Central memory CD8-positive, alpha-beta T cell (primary cell): Measurements from ENCODE around the gene PAGE5.

Experiments used
- ATAC-seq: fragments of 150-1000 bp; cut with Tn5 transposase; replicated peaks from 2 replicates; pipeline ENCODE4 v1.10.0; 2022; ENCODE audit warnings: mild to moderate bottlenecking, moderate FRiP score, moderate number of reproducible peaks; ENCODE audit not compliant: poor library complexity, severe bottlenecking; ENCODE audit errors: extremely low read depth
- DNase-seq, 2 donors: peaks; one replicate each; pipeline ENCODE4 v3.0.0; 2021; ENCODE audit warnings: low spot score in 2 of 2
- H3K27ac Mint-ChIP-seq: one replicate; pipeline ENCODE4 v1.8.0; 2022; ENCODE audit warnings: low read depth, mild to moderate bottlenecking, moderate library complexity, mixed read lengths
- H3K27me3 Mint-ChIP-seq: one replicate; pipeline ENCODE4 v1.8.0; 2022; ENCODE audit warnings: mixed read lengths
- H3K36me3 Mint-ChIP-seq: one replicate; pipeline ENCODE4 v1.8.0; 2022; ENCODE audit warnings: mild to moderate bottlenecking, moderate library complexity, mixed read lengths; ENCODE audit not compliant: insufficient read depth
- H3K4me1 Mint-ChIP-seq: one replicate; pipeline ENCODE4 v1.8.0; 2022; ENCODE audit warnings: mixed read lengths
- H3K4me3 Mint-ChIP-seq: one replicate; pipeline ENCODE4 v1.8.0; 2022; ENCODE audit warnings: mild to moderate bottlenecking, moderate library complexity, mixed read lengths
- H3K9me3 Mint-ChIP-seq: one replicate; pipeline ENCODE4 v1.8.0; 2022; ENCODE audit warnings: mixed read lengths

Gene PAGE5, protein sequence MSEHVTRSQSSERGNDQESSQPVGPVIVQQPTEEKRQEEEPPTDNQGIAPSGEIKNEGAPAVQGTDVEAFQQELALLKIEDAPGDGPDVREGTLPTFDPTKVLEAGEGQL

DNA sequence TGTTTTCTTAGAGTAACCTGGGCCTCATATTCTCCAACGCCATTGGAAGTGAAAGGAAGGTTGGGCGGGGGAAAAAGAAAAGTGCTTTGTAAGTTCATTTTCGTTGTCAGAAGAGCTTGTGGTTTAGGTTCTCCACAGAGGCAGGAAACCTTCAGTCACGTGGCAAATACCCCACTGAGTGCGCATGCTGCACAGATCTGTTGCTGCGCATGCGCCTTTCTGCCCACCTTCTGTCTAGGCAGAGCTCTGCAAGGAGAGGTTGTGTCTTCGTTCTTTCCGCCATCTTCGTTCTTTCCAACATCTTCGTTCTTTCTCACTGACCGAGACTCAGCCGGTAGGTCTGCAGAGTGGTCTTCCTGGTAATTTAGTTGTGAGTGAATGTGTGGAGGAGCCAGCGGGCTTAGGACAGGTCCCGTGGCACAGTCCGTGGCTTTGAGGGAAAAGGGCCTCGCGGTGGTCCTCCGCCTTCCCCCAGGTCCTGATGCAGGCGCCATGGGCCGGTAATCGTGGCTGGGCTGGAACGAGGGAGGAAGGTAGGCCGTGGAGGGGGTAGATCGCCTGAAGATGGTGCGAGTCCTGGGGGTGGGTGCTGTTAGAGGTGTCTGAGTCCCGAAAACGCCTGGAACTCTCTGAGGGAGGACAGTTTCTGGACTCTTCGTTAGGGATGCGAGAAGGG is at the start of gene PAGE5:
TSS of gene PAGE5 (plus strand) at position 228 of the 676 bp plus-strand sequence. CDS start 1,037 bp downstream, outside the sequence.
- no peak for DNase-seq
- Mint-ChIP-seq H3K4me3 (no peak within 1 kb of the TSS), H3K27me3 (peaks cover 11% of the 10 kb centered on the region), H3K9me3 (no peaks in the 10 kb centered on the region), H3K4me1 (no peaks in the 10 kb centered on the region), H3K36me3 (no peaks in the 10 kb centered on the region), H3K27ac (no peak within 1 kb of the TSS)
- ATAC-seq = no peak

DNA sequence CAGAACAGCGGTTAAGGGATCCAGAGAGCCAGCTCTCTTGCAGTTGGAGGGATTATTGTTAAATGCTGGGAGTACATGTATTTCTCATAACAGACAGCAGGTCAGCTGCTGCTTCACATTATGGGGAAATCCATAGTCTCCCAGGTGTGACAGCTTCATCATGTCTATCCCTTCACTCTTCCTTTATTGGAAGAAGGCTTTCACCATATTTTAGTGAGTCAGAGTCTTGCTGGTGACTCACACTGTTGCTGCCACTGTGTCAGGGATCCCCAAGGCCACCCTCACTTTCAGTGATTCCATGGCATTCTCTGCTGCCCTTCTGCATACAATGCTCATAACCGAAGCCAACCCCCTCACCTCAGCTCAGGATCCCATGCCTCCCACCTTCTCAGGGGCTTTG is 32.9 kb upstream of the PAGE5 start:
- peaks cover 2% of the 10 kb centered on the region for H3K36me3 Mint-ChIP-seq
- no peak overlapping the region for H3K4me3 Mint-ChIP-seq
- no peak for DNase-seq
- no peaks in the 10 kb centered on the region for H3K4me1 Mint-ChIP-seq
- peaks cover 14% of the 10 kb centered on the region for H3K27me3 Mint-ChIP-seq
- no peak for ATAC-seq
- no peaks in the 10 kb centered on the region for H3K9me3 Mint-ChIP-seq
- H3K27ac Mint-ChIP-seq = no peak overlapping the region

DNA sequence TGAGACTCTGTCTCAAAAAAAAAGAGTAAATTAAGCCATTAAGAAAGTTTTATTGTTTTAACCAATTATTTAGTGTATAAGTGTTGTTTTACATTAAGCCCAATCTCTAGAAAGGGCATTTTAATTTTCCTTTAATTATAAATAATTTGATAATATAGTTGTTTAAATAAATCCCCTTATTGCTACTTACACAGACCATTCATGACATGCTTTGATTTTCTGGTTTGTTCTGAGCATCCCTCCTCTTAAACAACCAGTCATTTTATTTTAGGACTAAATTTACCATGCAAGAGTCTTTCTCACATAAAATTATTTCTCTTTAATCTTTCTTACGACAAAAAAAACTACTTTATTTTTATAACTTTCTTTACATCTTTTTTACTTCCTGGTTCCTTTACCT is 23.5 kb upstream of the PAGE5 start:
- no peaks in the 10 kb centered on the region for H3K4me1 Mint-ChIP-seq
- H3K9me3 Mint-ChIP-seq = no peaks in the 10 kb centered on the region
- H3K4me3 Mint-ChIP-seq = no peak overlapping the region
- no peaks in the 10 kb centered on the region for H3K27me3 Mint-ChIP-seq
- no peak for ATAC-seq
- no peak overlapping the region for H3K27ac Mint-ChIP-seq
- no peak for DNase-seq
- H3K36me3 Mint-ChIP-seq = peaks cover 3% of the 10 kb centered on the region

DNA sequence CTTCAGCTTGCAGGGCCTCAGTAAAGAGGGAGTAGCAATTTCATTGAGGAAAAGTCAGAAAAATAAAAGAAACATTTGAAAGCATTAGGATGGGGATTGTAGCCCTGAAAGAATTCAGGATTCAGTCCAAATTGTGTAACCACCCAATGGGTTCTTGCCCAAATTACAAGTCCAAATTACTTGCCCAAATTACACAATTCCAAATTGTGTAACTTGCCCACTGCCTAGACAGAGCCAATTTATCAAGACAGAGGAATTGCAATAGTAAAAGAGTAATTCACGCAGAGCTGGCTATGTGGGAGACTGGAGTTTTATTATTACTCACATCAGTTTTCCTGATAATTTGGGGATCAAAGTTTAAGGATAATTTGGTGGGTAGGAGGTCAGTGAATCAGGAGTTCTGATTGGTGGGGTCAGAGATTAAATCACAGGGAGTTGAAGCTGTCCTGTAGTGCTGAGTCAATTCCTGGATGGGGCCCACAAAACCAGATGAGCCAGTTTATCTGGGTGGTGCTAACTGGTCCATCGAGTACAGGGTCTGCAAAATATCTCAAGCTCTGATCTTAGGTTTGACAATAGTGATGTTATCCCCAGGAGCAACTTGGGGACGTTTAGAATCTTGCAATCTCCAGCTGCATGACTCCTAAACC is 18.1 kb upstream of the PAGE5 start:
- Mint-ChIP-seq H3K27me3 (peaks cover 9% of the 10 kb centered on the region), H3K4me1 (no peaks in the 10 kb centered on the region), H3K4me3 (no peak overlapping the region), H3K27ac (no peak overlapping the region), H3K9me3 (no peaks in the 10 kb centered on the region), H3K36me3 (peaks cover 3% of the 10 kb centered on the region)
- no peak for ATAC-seq
- no peak for DNase-seq

DNA sequence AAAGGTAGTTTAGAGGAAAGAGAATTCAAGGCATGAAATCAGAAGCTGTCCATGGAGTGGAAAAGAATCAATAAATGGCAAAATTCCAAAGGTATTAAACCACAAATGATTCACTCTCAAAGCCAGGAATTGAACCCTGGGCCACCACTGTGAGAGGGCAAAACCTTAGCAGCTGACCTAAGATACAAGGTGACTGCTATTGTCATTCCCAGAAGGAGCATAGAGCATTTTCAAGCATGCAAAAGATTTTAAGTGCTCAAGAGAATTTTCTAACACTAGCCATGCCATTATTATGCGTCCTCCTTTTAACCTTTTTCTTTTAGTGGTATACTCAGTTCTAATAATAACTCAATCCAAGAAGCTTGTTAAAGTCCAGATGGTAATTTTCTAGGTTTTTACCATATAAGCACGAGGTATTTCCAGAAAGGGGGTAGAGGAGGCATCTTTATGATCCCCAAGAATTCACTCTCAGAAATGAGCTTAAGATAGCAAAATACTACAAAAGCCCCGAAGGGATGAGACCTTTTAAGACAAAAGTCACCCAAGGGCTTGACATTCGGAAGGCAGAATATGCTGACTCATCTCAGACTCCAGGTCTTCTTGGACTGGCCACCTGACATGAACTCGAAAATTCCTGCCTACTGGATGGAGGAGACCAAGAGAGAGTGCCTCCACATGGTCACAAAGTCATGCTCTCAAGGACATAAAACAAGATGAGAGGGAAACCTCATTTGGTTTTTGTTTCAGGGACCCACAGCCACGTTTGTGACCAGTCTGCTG is 13.8 kb upstream of the PAGE5 start:
- no peak overlapping the region for H3K27ac Mint-ChIP-seq
- no peak overlapping the region for H3K4me3 Mint-ChIP-seq
- H3K27me3 Mint-ChIP-seq = peaks cover 9% of the 10 kb centered on the region
- H3K4me1 Mint-ChIP-seq = peaks cover under 1% of the 10 kb centered on the region
- ATAC-seq = no peak
- DNase-seq = no peak
- H3K9me3 Mint-ChIP-seq = no peaks in the 10 kb centered on the region
- H3K36me3 Mint-ChIP-seq = peaks cover 3% of the 10 kb centered on the region

DNA sequence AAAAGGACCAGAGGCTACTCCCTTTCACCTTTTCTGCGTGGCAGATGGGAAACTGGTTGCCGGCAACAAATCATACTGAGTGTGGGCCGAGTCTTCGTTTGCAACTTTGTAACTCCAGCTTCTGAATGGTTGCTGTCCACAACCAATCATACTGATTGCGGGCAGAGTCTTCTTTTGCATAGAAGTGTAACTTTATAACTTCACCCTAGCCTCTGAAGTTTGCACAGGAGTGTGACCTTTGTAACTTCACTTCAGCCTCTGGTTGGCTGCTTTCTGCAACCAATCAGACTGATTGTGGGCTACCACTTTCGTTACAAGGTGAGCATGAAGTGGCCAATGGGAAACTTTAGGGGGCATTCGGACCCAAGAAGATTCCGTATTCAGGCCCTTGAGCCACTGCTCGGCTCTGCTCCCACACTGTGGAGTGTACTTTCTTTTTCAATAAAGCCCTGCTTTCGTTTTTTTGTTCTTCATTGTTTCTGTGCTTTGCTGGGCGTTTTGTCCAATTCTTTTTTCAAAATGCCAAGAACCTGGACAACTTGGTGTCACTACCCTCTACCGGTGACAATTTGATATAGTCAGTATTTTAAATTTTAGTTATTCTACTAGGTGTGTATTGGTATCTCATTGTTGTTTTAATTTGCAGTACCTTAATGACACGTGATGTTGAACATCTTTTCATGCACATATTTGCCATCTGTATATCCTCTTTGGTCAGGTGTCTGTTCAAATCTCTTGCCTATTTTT is 9.0 kb upstream of the PAGE5 start:
- Mint-ChIP-seq H3K27me3 (no peaks in the 10 kb centered on the region), H3K27ac (no peak overlapping the region), H3K4me3 (no peak overlapping the region), H3K4me1 (peaks cover 5% of the 10 kb centered on the region), H3K36me3 (no peaks in the 10 kb centered on the region), H3K9me3 (no peaks in the 10 kb centered on the region)
- DNase-seq (no peak), ATAC-seq (no peak)

DNA sequence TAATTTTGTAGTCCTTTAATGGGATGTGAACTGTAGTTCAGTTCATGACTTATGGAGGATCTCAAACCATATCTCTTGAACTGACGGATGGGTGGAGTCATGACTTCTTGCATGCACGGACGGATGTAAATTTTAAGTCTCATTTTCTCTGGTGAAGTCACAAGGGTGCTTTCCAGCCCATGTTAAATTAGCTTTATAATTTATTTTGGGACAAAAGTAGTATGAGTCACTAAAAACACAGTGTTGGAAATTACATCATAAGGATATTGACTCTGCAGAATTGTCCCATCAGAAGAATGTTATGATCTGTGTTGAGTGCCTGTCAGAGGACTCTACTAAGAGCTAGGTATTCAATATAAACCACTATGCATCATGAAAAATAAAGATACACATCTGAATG is 6.8 kb upstream of the PAGE5 start:
- H3K4me3 Mint-ChIP-seq = no peak overlapping the region
- H3K36me3 Mint-ChIP-seq = no peaks in the 10 kb centered on the region
- no peak for DNase-seq
- H3K4me1 Mint-ChIP-seq = peaks cover 5% of the 10 kb centered on the region
- H3K9me3 Mint-ChIP-seq = no peaks in the 10 kb centered on the region
- ATAC-seq = no peak
- H3K27ac Mint-ChIP-seq = no peak overlapping the region
- H3K27me3 Mint-ChIP-seq = peaks cover under 1% of the 10 kb centered on the region

DNA sequence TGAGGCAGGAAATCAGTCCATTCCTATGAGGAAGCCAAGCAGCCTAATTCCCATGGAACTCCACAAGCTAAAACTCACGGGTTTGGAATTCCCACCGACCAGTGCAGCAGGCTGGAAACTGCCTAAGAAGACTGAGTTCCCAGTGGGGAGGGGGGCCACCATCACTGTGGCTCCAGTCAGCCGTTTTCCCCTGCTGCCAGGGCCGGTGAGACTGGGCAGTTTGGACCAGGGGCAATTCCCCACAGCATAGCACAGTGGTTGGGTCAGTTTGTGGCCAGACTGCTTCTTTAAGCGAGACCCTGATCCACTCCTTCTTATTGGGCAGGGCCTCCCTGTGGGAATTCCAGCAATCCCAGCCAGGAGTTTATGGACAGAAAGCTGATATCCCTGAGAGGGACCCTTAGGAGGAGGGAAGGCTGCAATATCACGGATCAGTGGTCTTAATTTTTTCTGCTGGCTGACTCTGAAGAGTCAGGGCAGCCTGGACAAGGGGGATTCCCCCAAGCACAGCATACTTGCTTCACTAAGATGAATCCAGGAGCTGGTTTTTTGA is 20.7 kb downstream of the PAGE5 start:
- Mint-ChIP-seq H3K36me3 (peaks cover 2% of the 10 kb centered on the region), H3K9me3 (no peaks in the 10 kb centered on the region), H3K27me3 (peaks cover 31% of the 10 kb centered on the region), H3K4me1 (no peaks in the 10 kb centered on the region), H3K4me3 (no peak overlapping the region), H3K27ac (no peak overlapping the region)
- DNase-seq = no peak
- ATAC-seq = no peak

DNA sequence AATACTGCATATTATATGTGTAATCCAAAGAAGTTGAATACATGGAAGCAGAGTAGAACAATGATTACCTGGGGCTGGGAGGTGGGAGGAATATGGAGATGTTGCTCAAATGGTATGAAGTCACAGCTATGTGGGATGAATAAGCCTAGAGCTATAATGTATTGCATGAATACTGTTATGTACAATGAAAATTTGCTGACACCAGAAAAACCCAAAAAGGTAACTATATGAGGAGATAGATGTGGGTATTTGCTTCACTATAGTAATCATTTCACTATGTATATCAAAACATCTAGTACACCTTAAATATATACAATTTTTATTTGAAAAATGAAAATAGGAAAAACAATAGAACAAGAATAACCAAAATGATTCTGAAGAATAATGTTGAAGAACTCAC is 33.4 kb downstream of the PAGE5 start:
- ATAC-seq (no peak), DNase-seq (no peak)
- Mint-ChIP-seq H3K27ac (no peak overlapping the region), H3K27me3 (peaks cover 19% of the 10 kb centered on the region), H3K4me3 (no peak overlapping the region), H3K9me3 (no peaks in the 10 kb centered on the region), H3K4me1 (no peaks in the 10 kb centered on the region), H3K36me3 (no peaks in the 10 kb centered on the region)

DNA sequence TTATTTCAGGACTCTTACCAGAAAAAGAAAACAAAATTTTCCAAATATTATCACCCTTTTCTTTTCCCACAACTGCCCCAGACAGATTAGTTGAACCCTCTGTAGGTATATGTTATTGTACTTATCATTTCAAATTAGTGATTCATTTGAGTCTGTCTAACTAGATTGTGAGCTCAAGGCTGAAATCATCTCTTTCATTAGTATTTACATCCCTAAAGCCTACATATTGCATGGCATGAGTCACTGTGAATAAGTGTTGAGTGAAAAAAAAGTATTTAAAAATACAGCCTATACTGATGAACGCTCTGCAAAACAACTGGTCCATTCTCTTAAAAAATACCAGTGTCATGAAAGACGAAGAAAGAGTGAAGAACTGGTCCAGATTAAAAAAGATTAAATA is 40.7 kb downstream of the PAGE5 start:
- Mint-ChIP-seq H3K4me3 (no peak overlapping the region), H3K27me3 (no peaks in the 10 kb centered on the region), H3K27ac (no peak overlapping the region), H3K4me1 (no peaks in the 10 kb centered on the region), H3K36me3 (no peaks in the 10 kb centered on the region), H3K9me3 (no peaks in the 10 kb centered on the region)
- ATAC-seq = no peak
- DNase-seq = no peak

DNA sequence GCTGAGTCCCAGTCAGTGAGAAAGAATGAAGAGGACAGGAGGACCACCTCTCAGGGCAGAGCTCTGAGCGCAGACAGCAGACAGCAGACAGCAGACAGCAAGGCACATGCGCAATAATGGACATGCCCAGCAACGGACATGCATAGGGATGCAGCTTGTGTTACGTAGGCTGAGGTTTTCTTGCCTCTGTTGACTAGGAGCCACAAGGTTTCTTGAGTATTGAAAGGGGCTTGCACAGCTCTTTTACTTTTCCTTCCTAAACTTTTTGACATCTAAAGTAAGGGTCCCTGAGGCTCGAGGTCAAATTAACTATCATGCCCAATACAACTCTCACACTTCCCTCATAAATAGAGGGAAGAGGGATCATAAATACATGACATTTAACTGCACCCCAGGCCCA is 44.7 kb downstream of the PAGE5 start, which contains the start of gene PAGE3:
TSS of gene PAGE3 (minus strand) at position 101 of the 400 bp plus-strand sequence. CDS start 1,013 bp downstream, outside the sequence.
- Mint-ChIP-seq H3K27ac (no peak within 1 kb of the TSS), H3K9me3 (no peaks in the 10 kb centered on the region), H3K4me3 (no peak within 1 kb of the TSS), H3K4me1 (no peaks in the 10 kb centered on the region), H3K36me3 (no peaks in the 10 kb centered on the region), H3K27me3 (no peaks in the 10 kb centered on the region)
- DNase-seq (no peak), ATAC-seq (no peak)
